Hepatocyte (in vitro differentiated cells): Measurements from ENCODE around the gene PHF14. TPM values are rescaled to one million over a fixed set of nuclear protein-coding genes. Genes with fewer than 3 reads are reported as not detected.
"Not testable (repeated sequence)": the region's sequence is repeated elsewhere in the genome, so short reads cannot be mapped to it uniquely, and the experiment has no call there.

Source experiments
- DNase-seq: peaks from one replicate; pipeline ENCODE4 v3.0.0-alpha.2; 2016; ENCODE audit warnings: low spot score
- H2AFZ ChIP-seq: fragments of 200-600 bp; sonication (generic); 2 replicates; pipeline ENCODE4 v1.6.0; 2016; ENCODE audit warnings: antibody characterized with exemption, mild to moderate bottlenecking
- H3K27ac ChIP-seq: fragments of 200-600 bp; sonication (generic); 2 replicates; pipeline ENCODE4 v1.5.1; 2016; ENCODE audit warnings: mild to moderate bottlenecking
- H3K27me3 ChIP-seq: fragments of 200-600 bp; sonication (generic); 2 replicates; pipeline ENCODE4 v1.6.1; 2016
- H3K36me3 ChIP-seq: fragments of 200-600 bp; sonication (generic); replicated peaks from 2 replicates; pipeline ENCODE4 v1.5.1; 2016; ENCODE audit warnings: low read depth; ENCODE audit not compliant: insufficient read depth
- H3K4me1 ChIP-seq: fragments of 200-600 bp; sonication (generic); 2 replicates; pipeline ENCODE4 v1.5.1; 2016; ENCODE audit warnings: mild to moderate bottlenecking, moderate library complexity; ENCODE audit not compliant: insufficient read depth
- H3K4me2 ChIP-seq: fragments of 200-600 bp; sonication (generic); 2 replicates; pipeline ENCODE4 v1.6.0; 2016
- H3K4me3 ChIP-seq: fragments of 200-600 bp; sonication (generic); 2 replicates; pipeline ENCODE4 v1.5.1; 2016; ENCODE audit warnings: mild to moderate bottlenecking
- H3K79me2 ChIP-seq: fragments of 200-600 bp; sonication (generic); 2 replicates; pipeline ENCODE4 v1.6.0; 2017; ENCODE audit warnings: mild to moderate bottlenecking
- H3K9me2 ChIP-seq: fragments of 200-600 bp; sonication (generic); replicated peaks from 2 replicates; pipeline ENCODE4 v1.6.0; 2017; ENCODE audit warnings: mild to moderate bottlenecking; ENCODE audit not compliant: insufficient read depth
- H3K9me3 ChIP-seq: fragments of 200-600 bp; sonication (generic); 2 replicates; pipeline ENCODE4 v1.5.1; 2016; ENCODE audit warnings: low read depth, mild to moderate bottlenecking
- H4K20me1 ChIP-seq: fragments of 200-600 bp; sonication (generic); 2 replicates; pipeline ENCODE4 v1.6.0; 2016; ENCODE audit warnings: mild to moderate bottlenecking; ENCODE audit not compliant: insufficient read depth, poor library complexity, severe bottlenecking
- CTCF ChIP-seq: fragments of 200-600 bp; sonication (generic); IDR thresholded peaks from 2 replicates; pipeline ENCODE4 v1.5.1; 2016; ENCODE audit warnings: antibody characterized with exemption, mild to moderate bottlenecking; ENCODE audit not compliant: poor library complexity
- EZH2 ChIP-seq: fragments of 200-600 bp; sonication (generic); IDR thresholded peaks from 2 replicates; pipeline ENCODE4 v1.6.1; 2016; ENCODE audit warnings: antibody characterized with exemption, mild to moderate bottlenecking, borderline replicate concordance
- EZH2phosphoT487 ChIP-seq: fragments of 200-600 bp; sonication (generic); IDR thresholded peaks from one replicate; pipeline ENCODE4 v1.6.1; 2018; ENCODE audit warnings: antibody characterized with exemption, mild to moderate bottlenecking, low read depth, moderate library complexity; ENCODE audit not compliant: unreplicated experiment, severe bottlenecking
- WGBS: methylation state at CpG from one replicate; pipeline ENCODE4 v1.1.6; 2016; ENCODE audit warnings: low lambda C conversion rate; ENCODE audit errors: missing lambda C conversion rate; 5-methylcytosine and 5-hydroxymethylcytosine counted together
- polyA plus RNA-seq: library from polyadenylated mRNA; unstranded; fragments of >200 nt; fragmentation: Nextera tagmentation; extraction: Ambion mirVana; gene quantifications from 2 replicates; pipeline ENCODE4 v1.2.1, GENCODE V29; 2016
- total RNA-seq: library from RNA; depleted of rRNA; stranded (reverse); fragments of >200 nt; gene quantifications from 2 replicates; pipeline ENCODE4 v1.2.3, GENCODE V29; 2014

Gene PHF14
- total RNA-seq (49.1 and 58.6 TPM in 2 replicates), polyA plus RNA-seq (31.5 TPM in 2 replicates)

GRCh38 chr7:10973061-10973941, at the start of gene PHF14:
TSS of gene PHF14 (plus strand) at chr7:10973872. CDS start at chr7:10974324, 452 bp downstream.
- H3K27me3 ChIP-seq = no peaks in the 10 kb centered on the region
- peak within 1 kb of the TSS; percentile 94 for H3K27ac ChIP-seq
- H3K4me1 ChIP-seq = peaks cover 5% of the 10 kb centered on the region
- no peak for TF ChIP-seq EZH2
- peak; percentile 98 for DNase-seq
- peaks cover 42% of the 10 kb centered on the region for H3K79me2 ChIP-seq
- no peaks in the 10 kb centered on the region for H3K9me3 ChIP-seq
- peak within 1 kb of the TSS; percentile 92 for H3K4me2 ChIP-seq
- no peaks in the 10 kb centered on the region for H3K9me2 ChIP-seq
- WGBS = 9% methylated on average over 39 of the region's 39 CpGs
- no peaks in the 10 kb centered on the region for H3K36me3 ChIP-seq
- peak within 1 kb of the TSS; percentile 80 for H2AFZ ChIP-seq
- peaks cover 2% of the 10 kb centered on the region for H4K20me1 ChIP-seq
- H3K4me3 ChIP-seq = peak within 1 kb of the TSS; percentile 63

- H3K79me2 ChIP-seq = no peaks in the 10 kb centered on the region
- H3K9me2 ChIP-seq = no peaks in the 10 kb centered on the region
- H3K27me3 ChIP-seq = no peaks in the 10 kb centered on the region
- H3K4me1 ChIP-seq = no peaks in the 10 kb centered on the region
- no peaks in the 10 kb centered on the region for H3K9me3 ChIP-seq
- no peak overlapping the region for H3K4me2 ChIP-seq
- H2AFZ ChIP-seq = no peak overlapping the region
- H3K27ac ChIP-seq = no peak overlapping the region
- no peak overlapping the region for H3K4me3 ChIP-seq
- H4K20me1 ChIP-seq = no peaks in the 10 kb centered on the region
- no peak for TF ChIP-seq CTCF
- TF ChIP-seq EZH2 = no peak
- no peak for TF ChIP-seq EZH2phosphoT487
- H3K36me3 ChIP-seq = no peaks in the 10 kb centered on the region
- no peak for DNase-seq
- WGBS = 50% methylated on average over 2 of the region's 2 CpGs
These were observed 49.3 kb upstream of the PHF14 start for GRCh38 chr7:10924370-10924769.

- not testable (repeated sequence) for H3K36me3 ChIP-seq, H3K4me3 ChIP-seq, H3K9me2 ChIP-seq, DNase-seq, H3K27me3 ChIP-seq, H3K27ac ChIP-seq, H3K9me3 ChIP-seq, H2AFZ ChIP-seq, H3K79me2 ChIP-seq, H4K20me1 ChIP-seq, H3K4me1 ChIP-seq, H3K4me2 ChIP-seq
- WGBS = 85% methylated on average over 3 of the region's 3 CpGs
These were observed 45.5 kb upstream of the PHF14 start for GRCh38 chr7:10928203-10928602.

- DNase-seq = no peak
- Histone ChIP-seq H3K4me2 (no peak overlapping the region), H4K20me1 (no peaks in the 10 kb centered on the region), H3K27me3 (no peaks in the 10 kb centered on the region), H3K9me3 (no peaks in the 10 kb centered on the region), H3K36me3 (no peaks in the 10 kb centered on the region), H3K4me3 (no peak overlapping the region), H3K9me2 (no peaks in the 10 kb centered on the region), H3K27ac (no peak overlapping the region), H3K4me1 (no peaks in the 10 kb centered on the region), H3K79me2 (peaks cover 8% of the 10 kb centered on the region), H2AFZ (no peak overlapping the region)
- no peak for TF ChIP-seq EZH2
- TF ChIP-seq EZH2phosphoT487 = no peak
- no peak for TF ChIP-seq CTCF
- 87% methylated on average over 3 of the region's 3 CpGs for WGBS
These were observed 43.1 kb upstream of the PHF14 start for GRCh38 chr7:10930551-10930950.
